ENCODE data around the gene RXFP4. TPM values are rescaled to one million over a fixed set of nuclear protein-coding genes. Genes with fewer than 3 reads are reported as not detected.

RXFP4 gene
- total RNA-seq, 2 experiments from 2014 or later: not detected

DNA sequence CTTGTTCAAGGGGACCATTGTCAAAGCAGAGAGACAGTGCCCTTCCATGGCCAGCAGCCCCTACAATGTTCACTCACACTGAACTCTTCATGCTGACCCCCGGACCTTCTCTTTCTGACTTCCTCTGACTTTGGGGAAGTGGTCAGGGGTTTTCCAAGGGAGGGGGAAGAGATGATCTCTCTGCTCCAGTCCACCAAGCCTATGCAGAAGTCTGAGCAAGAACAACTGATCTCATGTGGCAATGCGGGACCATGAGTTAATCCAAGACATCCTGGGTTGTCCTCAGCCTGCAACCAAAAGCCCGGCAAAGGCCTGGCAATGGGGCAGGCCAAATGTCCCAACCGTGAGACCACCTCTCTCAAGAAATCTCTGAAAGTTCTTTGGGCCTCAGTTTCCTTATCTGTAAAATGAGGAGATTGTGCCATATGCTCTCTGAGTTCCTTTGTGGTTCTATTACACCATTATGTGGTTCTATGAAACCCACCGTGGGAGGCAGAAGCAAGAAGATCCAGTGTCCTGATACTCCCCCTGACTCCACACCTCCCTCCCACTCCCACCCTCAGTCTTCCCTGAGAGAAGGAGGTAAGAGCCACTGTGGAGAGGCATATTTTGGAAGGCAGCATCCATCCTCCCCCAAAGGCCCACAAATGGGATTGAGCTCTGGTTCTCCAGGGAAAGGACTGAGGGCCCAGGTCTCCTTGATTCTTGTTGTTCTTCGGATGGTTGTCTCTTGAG is 48.7 kb downstream of the RXFP4 start:
- ATAC-seq (no peak), DNase-seq (no peak)

More for the DNA sequence above, 48.7 kb downstream of the RXFP4 start:
- peaks cover 19% of the 10 kb centered on the region for H3K4me1 Mint-ChIP-seq (ENCODE audit: low read depth)
- no peaks in the 10 kb centered on the region for H3K9me3 Mint-ChIP-seq (ENCODE audit: insufficient read depth)
- peak overlapping the region; percentile 41 for H3K27ac Mint-ChIP-seq
- POLR2A ChIA-PET: interaction anchor here (0.6 to 2.3 kb wide), 7 partner anchors 11 to 72 kb away, joined by 3 to 14 read pairs (median 8); partner anchors contain the start of genes ARHGEF2 and KHDC4
- no peaks in the 10 kb centered on the region for H3K36me3 Mint-ChIP-seq (ENCODE audit: low read depth)
- H3K4me3 Mint-ChIP-seq: no peak overlapping the region
- no peaks in the 10 kb centered on the region for H3K27me3 Mint-ChIP-seq (ENCODE audit: low read depth)
- CTCF ChIA-PET: interaction anchor here (0.6 to 6.6 kb wide), 44 partner anchors 7 to 346 kb away, joined by 3 to 144 read pairs (median 5); partner anchors contain the start of genes ARHGEF2, GON4L, KHDC4 and RXFP4

Small RNA genes within 50 kb of the gene (microRNA-seq; reads per million reads assigned to microRNA genes)
- gene MIR6738: not detected

Other genes with a start within 250 kb of the RXFP4 start
- 10 to 100 TPM; 64.8 to 70.3 TPM for gene GON4L, start 84.4 kb upstream of the RXFP4 start, total RNA-seq
- 10 to 100 TPM; 11.9 to 12.2 TPM for gene SYT11, start 82.1 kb upstream of the RXFP4 start, total RNA-seq
- 10 to 100 TPM; 26.0 to 26.4 TPM for gene RIT1, start 30.3 kb upstream of the RXFP4 start, total RNA-seq
- 10 to 100 TPM; 64.5 to 68.9 TPM for gene KHDC4, start 7.2 kb upstream of the RXFP4 start, total RNA-seq
- gene ARHGEF2, start 36.9 kb downstream of the RXFP4 start, total RNA-seq: 100 to 1,000 TPM; 142 to 147 TPM
- gene SSR2, start 79.3 kb downstream of the RXFP4 start, total RNA-seq: 100 to 1,000 TPM; 216 to 233 TPM
- gene UBQLN4, start 112.2 kb downstream of the RXFP4 start, total RNA-seq: 10 to 100 TPM; 32.8 to 33.3 TPM
- gene LAMTOR2, start 113.1 kb downstream of the RXFP4 start, total RNA-seq: 10 to 100 TPM; 72.4 to 74.1 TPM
- under 1 TPM in 1 of 2 experiments, not detected in 1; 0.50 TPM for gene RAB25, start 119.5 kb downstream of the RXFP4 start, total RNA-seq
- gene MEX3A, start 140.8 kb downstream of the RXFP4 start, total RNA-seq: under 1 TPM; 0.05 TPM
- gene LMNA, start 173.1 kb downstream of the RXFP4 start, total RNA-seq: 10 to 100 TPM in 1 of 2 experiments, 1 to 10 TPM in 1; 8.5 to 10.3 TPM
- 10 to 100 TPM; 16.8 to 17.8 TPM for gene SEMA4A, start 211.9 kb downstream of the RXFP4 start, total RNA-seq